Activated CD8-positive, alpha-beta memory T cell treated with anti-CD3 and anti-CD28 coated beads, Interleukin-2, amount 50 U/mL, for 1 hour (primary cell): Measurements from ENCODE around the gene PAPLN.

ENCODE experiments used
- DNase-seq: peaks from one replicate; pipeline ENCODE4 v3.0.0-alpha.2; 2020; ENCODE audit errors: extremely low read depth

PAPLN gene

DNA sequence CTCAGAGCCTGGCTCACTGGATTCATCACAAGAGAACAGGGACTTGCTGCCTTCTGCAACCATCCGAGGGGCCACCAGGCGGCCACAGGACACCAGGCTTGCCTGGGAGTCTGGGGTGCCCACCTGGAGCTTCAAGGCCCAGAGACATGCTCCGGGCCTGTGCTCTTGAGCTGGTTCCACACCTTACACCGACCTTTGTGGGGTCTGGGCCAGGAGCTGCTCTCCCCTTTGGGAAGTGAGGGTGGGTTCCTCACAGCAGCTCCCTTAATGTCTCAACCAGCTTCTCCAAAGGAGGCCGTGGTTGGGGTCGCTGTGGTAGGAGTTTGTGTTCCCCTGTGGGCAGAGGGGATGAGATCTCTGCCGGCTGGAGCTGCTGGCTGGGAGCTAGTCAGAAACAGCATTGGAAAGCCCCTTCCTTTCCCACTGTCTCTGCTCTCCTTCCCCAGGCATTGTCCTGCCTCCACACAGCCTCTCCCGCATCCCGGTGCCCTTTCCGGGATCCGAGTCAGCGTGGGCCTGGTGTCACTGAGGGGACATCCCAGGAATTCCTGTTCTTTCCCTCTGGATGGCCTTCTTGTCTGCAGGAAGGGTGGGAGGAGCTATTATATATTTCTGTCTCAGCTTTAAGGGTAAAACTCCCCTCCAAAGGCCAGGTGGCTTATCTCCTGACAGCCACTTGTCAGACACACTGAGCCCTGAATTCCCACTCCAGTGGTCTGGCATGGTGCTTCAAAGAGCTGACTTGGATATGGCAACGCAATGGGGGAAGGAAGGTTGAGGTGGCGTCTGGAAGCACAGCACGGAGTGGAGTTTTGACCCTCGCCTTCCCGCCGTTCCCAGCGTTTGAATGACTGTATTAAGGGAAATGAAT lies 5.1 kb upstream of the PAPLN start:
- no peak for DNase-seq

DNA sequence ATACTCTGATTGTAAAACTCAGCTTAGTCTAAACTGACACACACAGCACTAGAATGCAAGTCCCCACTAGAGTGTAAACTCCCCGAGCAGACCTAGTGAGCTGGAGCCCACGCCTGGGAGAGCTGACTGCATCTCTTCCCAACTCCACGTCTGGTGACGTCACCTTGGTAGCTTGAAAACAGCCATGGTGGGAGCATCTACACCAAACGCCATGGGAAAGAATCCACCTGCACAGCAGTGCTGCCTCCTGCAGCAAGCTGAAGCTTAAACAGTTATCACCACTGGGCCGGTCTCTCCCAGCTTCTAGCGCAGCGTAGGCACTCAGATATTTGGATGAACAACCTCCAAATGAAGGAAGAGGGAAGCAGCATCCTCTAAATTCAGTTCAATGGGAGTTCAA lies 4.3 kb upstream of the PAPLN start:
- no peak for DNase-seq

DNA sequence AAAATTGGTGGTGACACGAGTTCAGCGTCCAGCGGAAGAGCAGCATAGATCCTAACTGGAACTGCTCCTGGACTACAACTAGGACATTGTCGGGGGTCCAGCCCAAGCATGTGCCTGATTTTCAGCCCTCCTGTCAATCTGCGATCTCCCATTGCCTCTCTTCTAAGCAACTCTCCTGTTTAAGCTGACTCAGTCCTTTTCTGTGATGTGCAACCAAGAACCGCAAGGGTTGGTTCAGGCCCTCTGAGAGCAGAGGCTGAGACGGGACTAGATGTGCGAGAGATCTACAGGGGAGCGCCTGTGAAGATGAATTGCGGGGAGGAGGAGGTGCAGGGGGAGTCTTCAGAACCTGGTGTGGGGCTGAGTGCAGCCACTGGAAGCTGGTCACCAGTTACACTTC lies 3.7 kb upstream of the PAPLN start:
- no peak for DNase-seq

DNA sequence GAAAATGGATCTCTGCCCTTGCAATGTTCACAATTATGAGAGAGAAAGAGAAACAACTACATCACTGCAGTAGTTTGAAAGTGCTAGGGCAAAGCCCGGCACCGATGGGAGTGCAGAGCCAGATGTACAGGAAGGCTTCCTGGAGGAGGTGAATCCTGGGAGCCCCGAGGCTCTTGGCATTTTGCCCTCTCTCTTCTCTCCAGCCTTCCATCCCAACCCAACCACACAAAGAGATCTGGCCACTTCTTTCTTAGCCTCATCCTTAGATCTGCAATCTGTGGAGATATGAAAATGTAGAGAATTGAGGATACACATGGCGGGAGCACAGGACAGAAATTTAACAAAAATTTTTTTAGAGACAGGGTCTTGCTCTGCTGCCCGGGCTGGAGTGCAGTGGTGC lies 3.3 kb upstream of the PAPLN start:
- DNase-seq = no peak

DNA sequence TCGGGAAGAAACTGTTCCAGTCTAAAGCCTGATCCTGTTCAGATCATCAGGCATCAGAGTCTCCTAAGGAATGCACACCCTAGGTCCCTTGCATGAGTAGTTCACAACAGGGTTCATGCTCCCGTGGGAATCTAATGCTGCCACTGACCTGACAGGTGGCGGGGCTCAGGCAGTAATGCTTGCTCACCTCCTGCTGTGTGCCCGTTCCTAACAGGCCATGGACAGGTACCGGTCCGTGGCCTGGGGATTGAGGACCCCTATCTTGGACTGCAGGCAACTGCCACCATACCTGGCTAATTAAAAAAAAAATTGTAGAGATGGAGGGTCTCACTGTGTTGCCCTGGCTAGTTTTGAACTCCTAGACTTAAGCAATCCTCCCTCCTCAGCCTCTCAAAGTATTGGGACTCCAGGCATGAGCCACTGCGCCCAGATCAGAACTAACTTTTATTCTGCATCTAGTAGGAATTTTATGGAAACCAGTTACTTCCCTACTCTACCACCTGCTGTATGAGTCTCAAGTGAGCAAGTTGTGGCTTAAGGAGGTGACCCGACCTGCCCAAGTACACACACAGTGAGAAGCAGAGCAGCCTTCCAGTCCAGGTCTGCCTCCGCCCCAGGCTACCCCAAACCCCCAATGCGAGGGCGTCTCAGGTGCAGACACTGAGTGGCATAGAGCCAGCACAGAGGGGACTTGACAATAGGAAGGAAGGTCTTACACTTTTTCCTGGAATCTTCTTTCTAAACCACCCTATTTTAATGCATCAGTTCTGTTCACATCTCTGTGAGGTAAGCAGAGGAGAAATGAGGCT lies 2.5 kb upstream of the PAPLN start:
- DNase-seq = no peak

DNA sequence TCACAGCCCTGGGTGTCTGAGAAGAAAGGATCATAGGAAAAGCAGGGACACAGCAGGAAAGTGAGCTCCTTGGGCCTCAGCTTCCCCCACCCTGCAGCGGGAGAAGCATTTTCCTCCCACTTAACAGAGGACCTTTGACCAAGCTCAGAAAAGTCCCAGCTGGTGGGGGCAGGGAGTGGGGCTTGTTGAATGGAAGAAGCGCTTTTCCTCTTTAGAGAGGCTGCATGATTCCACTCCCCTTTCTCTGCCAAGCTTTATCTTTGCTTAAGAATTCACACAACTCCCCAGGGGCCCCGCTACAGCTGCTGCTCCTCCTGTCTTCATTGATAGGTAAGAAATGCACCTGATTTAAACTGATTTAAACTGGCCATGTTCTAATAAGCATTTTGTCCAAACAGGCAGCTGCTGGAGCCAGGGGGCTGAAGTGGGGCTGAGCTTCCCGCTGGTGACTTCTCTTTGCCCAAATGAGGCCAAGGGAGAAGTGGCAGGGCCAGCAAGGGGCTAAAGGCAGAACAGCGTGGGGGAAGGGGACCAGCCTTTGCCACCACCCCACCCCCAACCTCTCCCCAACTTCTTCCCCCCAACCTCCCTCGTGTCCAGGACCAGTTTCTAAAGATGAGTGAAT lies 1.7 kb upstream of the PAPLN start:
- DNase-seq = no peak

DNA sequence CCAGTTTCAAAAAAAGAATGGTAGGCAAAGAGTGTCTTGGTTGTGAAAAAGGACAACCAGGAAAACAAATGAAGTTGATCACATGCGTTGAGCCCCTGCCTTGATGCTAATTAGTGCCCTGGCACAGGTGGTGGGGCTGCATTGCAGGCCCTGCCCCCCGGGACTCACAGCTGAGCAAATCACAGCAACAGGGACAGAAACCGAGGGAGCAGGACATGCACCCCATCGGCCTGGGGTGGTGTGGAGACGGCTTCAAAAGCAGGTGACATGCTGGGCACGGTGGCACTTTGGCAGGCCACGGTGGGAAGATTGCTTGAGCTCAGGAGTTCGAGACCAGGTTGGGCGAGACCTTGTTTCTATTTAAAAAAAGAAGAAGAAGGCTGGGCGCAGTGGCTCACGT lies 1.1 kb upstream of the PAPLN start:
- DNase-seq = no peak

DNA sequence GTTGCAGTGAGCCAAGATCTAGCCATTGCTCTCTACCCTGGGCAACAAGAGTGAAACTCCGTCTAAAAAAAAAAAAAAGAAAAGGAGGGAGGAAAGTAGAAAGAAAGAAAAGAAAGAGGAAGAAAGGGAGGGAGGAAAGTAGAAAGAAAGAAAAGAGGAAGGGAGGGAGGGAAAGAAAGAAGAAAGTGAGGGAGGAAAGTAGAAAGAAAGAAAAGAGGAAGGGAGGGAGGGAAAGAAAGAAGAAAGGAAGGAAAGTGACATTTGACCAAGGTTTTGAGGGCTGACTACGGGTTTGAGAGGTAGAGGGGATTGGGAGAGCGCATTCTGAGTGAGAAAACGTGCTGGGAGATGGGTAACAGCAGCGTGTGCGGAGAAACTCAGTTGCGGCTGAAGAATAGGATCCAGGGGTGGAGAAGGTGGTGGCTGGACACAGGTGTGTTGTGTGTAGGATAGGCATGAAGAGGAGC lies 521 bp upstream of the PAPLN start:
- DNase-seq = no peak

DNA sequence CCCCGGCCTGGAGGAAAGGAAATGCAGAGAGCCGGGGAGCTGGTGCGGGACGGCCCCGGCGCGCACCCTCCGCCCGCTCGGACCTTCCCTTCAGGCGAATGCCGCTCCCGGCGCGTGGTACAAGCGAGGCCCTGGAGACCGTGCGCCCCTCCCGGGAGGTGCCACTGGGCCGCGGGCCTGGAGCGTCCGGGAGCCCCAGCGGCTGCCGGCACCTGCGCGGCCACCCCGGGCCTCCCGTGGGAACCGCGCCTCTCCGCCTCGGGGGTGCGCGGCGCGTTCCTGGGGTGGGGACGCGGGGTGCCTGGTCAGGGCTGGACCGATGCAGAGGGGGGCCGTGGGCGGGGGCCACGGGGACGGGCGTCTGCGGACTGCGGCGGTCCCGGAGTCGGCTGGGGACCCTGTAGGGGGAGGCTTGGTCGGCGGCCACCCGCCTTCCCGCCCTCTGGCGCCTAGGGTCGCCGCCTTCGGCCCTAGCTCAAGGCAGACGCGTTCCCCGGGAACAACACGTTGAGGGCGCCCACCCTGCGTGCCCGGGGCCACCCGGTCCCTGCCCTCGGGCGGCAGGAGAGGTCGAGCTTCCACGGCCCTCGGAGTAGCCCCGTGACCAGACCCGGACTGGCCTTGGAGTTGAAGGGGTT lies 599 bp downstream of the PAPLN start:
- no peak for DNase-seq

DNA sequence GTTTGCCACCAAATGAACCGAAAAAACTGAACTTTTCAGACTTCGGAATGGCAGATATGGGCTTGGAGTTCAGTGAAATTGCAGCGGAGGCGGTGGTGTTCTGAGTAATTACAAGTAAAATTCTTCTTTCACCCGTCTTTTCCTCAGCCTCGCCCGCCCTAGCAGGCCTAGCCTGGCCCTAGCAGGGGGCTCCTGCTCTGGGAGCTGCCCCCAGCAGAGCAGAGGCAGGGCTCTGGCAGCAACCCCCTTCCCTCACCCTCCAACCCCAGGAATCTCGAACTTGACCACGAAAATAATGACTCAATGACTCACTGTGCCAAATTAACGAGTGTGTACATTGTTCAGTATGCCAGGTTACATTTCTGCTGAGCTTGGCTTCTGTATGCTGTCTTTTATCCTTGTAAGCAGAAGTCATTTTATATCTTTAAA lies 1.1 kb downstream of the PAPLN start:
- DNase-seq = no peak

DNA sequence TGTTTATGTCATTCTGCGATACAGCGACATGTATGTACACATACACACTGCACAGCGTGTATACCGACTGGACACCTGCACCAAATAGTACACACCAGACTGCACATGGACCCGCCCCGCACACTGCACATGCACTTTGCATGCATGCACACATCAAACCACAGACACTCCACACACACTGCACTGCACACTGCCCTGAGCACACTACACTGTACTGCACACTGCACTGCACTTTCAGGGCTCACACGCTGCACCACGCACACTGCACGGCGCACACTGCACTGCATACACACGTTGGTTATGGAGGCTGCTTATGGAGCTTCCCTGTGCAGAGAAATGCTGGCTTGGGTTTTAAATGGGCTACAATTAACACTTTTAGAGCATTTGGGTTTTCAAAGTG lies 1.6 kb downstream of the PAPLN start:
- no peak for DNase-seq

DNA sequence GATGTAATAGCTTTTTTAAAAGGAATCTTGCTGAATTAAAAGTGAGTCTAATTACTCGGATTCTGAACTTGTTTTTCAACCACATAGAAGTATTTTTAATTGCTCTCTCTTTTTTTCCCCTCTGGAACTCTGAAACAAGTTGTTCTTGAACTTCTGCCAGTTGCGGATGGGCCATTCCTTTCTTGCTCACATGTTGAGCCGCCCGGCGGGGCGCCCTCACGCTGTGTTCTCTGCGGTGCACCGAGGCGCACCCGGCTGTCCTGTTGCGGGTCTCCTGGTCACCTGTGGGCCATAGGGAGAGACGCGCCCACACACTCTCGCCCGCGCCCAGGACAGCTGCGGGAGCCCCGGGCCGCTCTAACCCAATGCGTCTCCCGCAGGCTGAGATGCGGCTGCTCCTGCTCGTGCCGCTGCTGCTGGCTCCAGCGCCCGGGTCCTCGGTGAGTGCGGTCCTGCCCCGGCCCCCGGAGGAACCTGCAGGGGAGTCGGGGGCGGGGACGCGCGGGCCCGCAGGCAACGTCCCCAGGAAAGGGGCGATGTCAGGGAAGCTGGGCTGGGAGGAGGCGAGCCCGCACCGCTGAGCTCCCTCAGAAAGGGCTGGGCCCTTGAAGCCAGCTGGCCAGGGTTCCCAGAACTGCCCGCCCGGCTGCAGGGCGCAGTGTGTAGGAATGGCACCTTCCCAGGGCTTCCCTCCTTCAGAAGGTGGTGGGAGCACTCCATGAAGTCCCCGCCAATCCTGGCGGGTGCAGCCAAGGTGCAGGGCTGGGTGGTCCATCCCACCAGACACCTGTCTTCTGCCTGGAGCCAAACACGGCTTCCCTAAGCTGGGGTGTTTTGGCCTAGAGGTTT lies 2.3 kb downstream of the PAPLN start:
- no peak for DNase-seq

DNA sequence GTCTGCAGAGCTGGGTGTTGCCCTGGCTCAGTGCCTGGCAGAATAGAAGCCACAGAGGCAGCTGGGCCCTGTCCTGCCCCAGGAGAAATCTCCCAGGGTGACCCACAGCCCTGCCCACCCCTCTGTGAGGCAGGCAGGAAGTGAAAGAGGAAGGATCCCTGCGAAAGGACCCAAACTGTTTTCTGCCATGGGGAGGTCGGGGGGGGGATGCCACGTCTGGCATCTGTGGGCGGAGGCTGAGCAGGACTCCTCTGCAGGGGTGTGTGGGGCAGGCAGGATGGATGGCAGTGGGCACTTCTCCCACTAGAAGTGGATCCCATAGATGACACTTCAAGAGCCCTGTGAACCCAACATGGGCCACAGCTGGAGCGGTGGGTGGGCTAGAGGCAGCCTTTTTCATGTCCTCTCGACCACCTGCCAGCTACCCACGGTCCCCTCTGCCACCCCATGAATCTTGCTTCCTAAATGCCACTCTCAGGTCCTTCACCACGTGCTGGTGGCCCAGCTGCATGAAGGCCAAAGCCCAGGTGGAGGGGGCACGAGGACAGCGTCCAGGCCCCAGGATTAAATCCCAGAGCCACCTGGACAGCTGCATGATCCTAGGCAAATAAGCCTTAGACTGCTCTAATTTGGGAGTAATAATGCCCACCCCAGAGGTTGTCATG lies 3.6 kb downstream of the PAPLN start:
- no peak for DNase-seq

DNA sequence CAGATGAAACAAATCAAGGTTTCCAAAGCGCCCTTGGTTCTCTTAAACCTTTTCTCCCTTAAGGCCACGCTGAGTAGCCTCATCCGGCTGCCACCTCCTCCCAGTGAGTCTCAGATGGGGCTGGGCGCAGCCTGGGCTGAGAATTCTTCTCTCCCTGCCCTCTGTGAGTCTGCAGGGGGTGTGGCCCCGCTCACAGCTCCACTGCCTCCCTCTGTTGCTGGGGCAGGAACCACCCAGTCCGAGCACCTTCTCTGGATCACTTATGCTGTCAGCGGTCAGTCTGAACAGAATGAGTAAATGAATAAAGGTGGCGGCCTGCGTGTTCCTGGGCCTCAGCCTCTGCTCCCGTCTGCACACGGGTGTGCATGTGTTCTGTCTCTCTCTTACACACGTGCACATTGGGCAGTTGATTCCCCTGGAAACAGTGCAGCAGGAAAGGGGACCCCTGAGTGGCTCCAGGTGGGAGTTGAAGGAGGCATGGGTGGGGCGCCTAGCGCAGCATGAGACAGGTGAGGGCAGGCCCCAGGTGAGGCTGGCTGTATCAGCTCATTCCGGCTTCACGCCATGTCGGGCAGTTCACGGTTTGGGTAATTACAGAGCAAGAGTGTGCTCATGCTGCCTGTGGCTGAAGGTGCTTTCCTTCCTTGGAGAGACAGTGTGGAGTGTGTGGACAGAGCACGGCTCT lies 4.3 kb downstream of the PAPLN start:
- DNase-seq = no peak

DNA sequence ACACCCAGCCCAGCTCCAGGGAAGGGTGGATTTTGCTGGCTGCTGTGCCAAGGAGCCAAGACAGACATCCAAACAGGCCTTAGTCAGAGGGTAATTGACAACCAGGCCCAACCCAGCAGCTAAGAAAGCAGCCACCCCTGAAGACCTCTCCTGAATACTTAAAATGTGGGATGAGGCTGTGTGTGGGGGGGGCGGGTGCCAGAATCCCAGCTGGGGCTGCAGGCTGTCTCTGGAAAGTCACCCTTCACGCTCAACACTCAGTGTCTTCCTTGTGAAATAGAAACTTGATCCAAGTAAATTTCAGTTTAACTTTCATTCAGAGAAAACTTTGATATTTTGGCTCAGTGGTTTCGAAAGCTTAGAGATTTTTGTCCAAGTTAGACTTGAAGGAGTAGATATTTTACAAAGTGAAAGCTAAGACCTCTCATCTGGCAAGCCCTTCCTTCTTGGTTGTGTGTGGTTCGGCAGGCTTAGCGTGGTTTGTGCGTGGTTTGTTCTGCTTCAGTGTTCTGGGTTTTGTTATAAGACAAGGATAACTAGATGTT lies 5.1 kb downstream of the PAPLN start:
- no peak for DNase-seq

DNA sequence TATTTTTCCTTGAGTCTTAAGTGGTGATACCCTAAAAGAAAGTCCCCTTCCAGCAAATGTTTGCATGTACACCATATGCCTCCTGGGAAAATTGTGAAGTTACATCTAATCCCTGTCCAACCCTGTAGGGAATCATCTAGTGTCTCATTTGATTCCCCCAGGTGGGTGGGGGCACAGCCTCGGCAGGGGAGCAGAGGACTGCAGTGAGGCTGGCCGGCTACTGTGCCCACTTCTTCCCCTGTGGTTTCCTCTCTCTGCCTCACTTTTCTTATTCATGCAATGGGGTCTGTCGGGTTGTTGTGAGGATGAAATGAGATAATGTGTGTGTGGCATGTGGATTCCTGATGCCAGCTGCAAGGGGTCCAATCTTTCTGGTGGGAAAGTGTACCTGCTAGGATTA lies 6.0 kb downstream of the PAPLN start:
- no peak for DNase-seq

DNA sequence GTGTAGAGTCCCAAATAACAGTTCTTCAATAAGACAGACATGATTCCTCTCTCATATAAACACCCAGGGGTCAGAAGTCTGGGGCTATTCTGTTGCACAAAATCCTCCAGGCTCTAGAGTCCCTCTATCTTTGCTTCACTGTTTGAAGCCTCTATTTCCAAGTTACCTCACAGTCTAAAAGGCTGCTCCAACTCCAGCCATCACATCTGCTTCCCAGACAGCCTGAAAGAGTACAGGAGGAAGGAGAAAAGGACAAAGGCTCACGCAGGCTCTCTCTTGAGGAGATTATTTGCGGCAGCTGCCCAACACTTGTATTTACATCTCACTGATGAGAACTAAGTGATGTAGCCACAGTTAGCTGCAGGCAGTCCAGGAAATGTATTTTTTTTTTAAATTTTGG lies 6.4 kb downstream of the PAPLN start:
- no peak for DNase-seq

DNA sequence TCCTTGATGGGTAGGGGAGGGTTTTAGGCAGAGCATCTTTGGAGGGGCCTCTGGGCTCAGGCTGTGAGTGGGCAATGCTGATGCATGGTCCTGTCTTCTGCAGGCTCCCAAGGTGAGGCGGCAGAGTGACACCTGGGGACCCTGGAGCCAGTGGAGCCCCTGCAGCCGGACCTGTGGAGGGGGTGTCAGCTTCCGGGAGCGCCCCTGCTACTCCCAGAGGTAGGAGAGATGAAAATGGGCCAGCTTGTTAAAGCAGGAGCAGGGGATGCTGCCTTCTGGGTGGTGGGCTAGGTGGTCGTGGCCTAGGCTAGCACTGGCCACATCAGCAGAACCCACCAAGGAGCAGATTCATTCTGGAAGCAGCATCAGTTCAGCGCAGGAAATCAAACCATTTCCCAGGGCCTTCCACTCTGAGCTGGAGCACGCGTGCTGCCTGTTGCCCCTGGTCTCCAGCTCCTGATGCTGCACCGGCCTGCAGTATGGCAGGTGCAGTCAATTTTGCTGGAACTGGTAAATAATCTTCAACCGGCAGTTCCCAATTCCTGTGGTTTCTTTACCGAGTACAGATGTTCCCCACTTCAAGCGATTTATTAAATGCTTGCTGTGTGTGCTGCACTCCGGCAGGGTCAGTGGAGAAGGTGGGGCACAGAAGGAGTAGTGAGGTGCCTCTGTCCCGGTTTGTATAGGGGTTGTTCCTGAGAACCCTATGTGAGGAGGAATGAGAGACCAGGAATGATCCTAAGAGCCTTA lies 7.4 kb downstream of the PAPLN start:
- DNase-seq = no peak
